H9 (cell line): Measurements from ENCODE around the gene AADACL3. TPM values are rescaled to one million over a fixed set of nuclear protein-coding genes. Genes with fewer than 3 reads are reported as not detected.

Source experiments
- DNase-seq: peaks from one replicate; pipeline ENCODE4 v3.0.0-alpha.2; 2017
- H2AFZ ChIP-seq: one replicate; pipeline ENCODE4 v1.6.1; 2013; ENCODE audit warnings: mild to moderate bottlenecking, low read length, control low read depth, moderate library complexity
- H2AK5ac ChIP-seq: 2 replicates; pipeline ENCODE4 v1.6.1; 2013; ENCODE audit warnings: low read length, control low read depth, mixed read lengths; ENCODE audit not compliant: insufficient read length
- H2BK120ac ChIP-seq: one replicate; pipeline ENCODE4 v1.6.1; 2013; ENCODE audit warnings: low read depth, mild to moderate bottlenecking, low read length, control low read depth, inconsistent platforms; ENCODE audit not compliant: poor library complexity, severe bottlenecking
- H2BK12ac ChIP-seq: 2 replicates; pipeline ENCODE4 v1.6.1; 2013; ENCODE audit warnings: low read length, control low read depth, mixed read lengths, low read depth; ENCODE audit not compliant: insufficient read length
- H2BK15ac ChIP-seq: 2 replicates; pipeline ENCODE4 v1.6.1; 2013; ENCODE audit warnings: low read depth, low read length, control low read depth
- H2BK20ac ChIP-seq: one replicate; pipeline ENCODE4 v1.6.1; 2013; ENCODE audit warnings: low read depth, mild to moderate bottlenecking, low read length, control low read depth, inconsistent platforms; ENCODE audit not compliant: poor library complexity, severe bottlenecking
- H2BK5ac ChIP-seq: 2 replicates; pipeline ENCODE4 v1.6.1; 2013; ENCODE audit warnings: low read length, control low read depth, mixed read lengths; ENCODE audit not compliant: insufficient read length
- H3K14ac ChIP-seq: 2 replicates; pipeline ENCODE4 v1.6.1; 2013; ENCODE audit warnings: low read length, control low read depth; ENCODE audit not compliant: insufficient read depth
- H3K18ac ChIP-seq: 2 replicates; pipeline ENCODE4 v1.6.1; 2013; ENCODE audit warnings: low read depth, mild to moderate bottlenecking, mixed read lengths, low read length, control low read depth; ENCODE audit not compliant: insufficient read length
- H3K23ac ChIP-seq: 2 replicates; pipeline ENCODE4 v1.6.1; 2013; ENCODE audit warnings: low read length, control low read depth, mixed read lengths, low read depth; ENCODE audit not compliant: insufficient read length
- H3K23me2 ChIP-seq: 2 replicates; pipeline ENCODE4 v1.6.1; 2013; ENCODE audit warnings: low read depth, mild to moderate bottlenecking, mixed read lengths, low read length, control low read depth; ENCODE audit not compliant: insufficient read length, poor library complexity, severe bottlenecking
- H3K27ac ChIP-seq: 2 replicates; pipeline ENCODE4 v1.5.1; 2013; ENCODE audit warnings: low read length, control low read depth, mixed read lengths, low read depth; ENCODE audit not compliant: insufficient read length
- H3K27me3 ChIP-seq: 2 replicates; pipeline ENCODE4 v1.6.1; 2013; ENCODE audit warnings: low read length, control low read depth, inconsistent platforms; ENCODE audit not compliant: insufficient read depth
- H3K4ac ChIP-seq: 2 replicates; pipeline ENCODE4 v1.6.1; 2013; ENCODE audit warnings: low read depth, mild to moderate bottlenecking, control low read depth, inconsistent platforms, low read length, moderate library complexity
- H3K4me1 ChIP-seq: 2 replicates; pipeline ENCODE4 v1.6.1; 2013; ENCODE audit warnings: low read length, control low read depth, inconsistent platforms; ENCODE audit not compliant: insufficient read depth
- H3K4me2 ChIP-seq: 2 replicates; pipeline ENCODE4 v1.6.1; 2013; ENCODE audit warnings: low read length, control low read depth, mixed read lengths; ENCODE audit not compliant: insufficient read length, insufficient read depth
- H3K56ac ChIP-seq: 2 replicates; pipeline ENCODE4 v1.6.1; 2013; ENCODE audit warnings: low read depth, mild to moderate bottlenecking, mixed read lengths, low read length, control low read depth; ENCODE audit not compliant: insufficient read length
- H3K79me1 ChIP-seq: 2 replicates; pipeline ENCODE4 v1.6.1; 2013; ENCODE audit warnings: low read depth, mild to moderate bottlenecking, moderate library complexity, low read length, control low read depth, inconsistent platforms; ENCODE audit not compliant: insufficient read depth, poor library complexity, severe bottlenecking
- H3K79me2 ChIP-seq: 2 replicates; pipeline ENCODE4 v1.6.1; 2013; ENCODE audit warnings: low read length, control low read depth, inconsistent platforms; ENCODE audit not compliant: insufficient read depth
- H3K9ac ChIP-seq: 2 replicates; pipeline ENCODE4 v1.6.1; 2013; ENCODE audit warnings: low read length, control low read depth, mixed read lengths; ENCODE audit not compliant: insufficient read length; ENCODE audit errors: extremely low read depth
- H3K9me3 ChIP-seq: one replicate; pipeline ENCODE4 v1.6.1; 2013; ENCODE audit warnings: low read depth, low read length, inconsistent platforms; ENCODE audit not compliant: control insufficient read depth
- H3T11ph ChIP-seq: one replicate; pipeline ENCODE4 v1.6.1; 2013; ENCODE audit warnings: mild to moderate bottlenecking, low read length, control low read depth, inconsistent platforms
- H4K20me1 ChIP-seq: one replicate; pipeline ENCODE4 v1.6.1; 2013; ENCODE audit not compliant: control insufficient read depth, insufficient read length, insufficient read depth
- H4K5ac ChIP-seq: 2 replicates; pipeline ENCODE4 v1.6.1; 2013; ENCODE audit warnings: low read depth, mild to moderate bottlenecking, mixed read lengths, low read length, control low read depth; ENCODE audit not compliant: insufficient read length
- H4K8ac ChIP-seq: replicated peaks from 2 replicates; pipeline ENCODE4 v1.6.1; 2013; ENCODE audit warnings: low read length, control low read depth, mixed read lengths, low read depth; ENCODE audit not compliant: insufficient read length
- H4K91ac ChIP-seq: 2 replicates; pipeline ENCODE4 v1.6.1; 2013; ENCODE audit warnings: low read depth, mild to moderate bottlenecking, moderate library complexity, mixed read lengths, low read length, control low read depth; ENCODE audit not compliant: insufficient read length
- H3K27ac Mint-ChIP-seq, 3 experiments: 2 replicates in 2 of 3; 3 replicates in 1 of 3; pipeline ENCODE4 v1.8.0; 2020 to 2021; ENCODE audit warnings: mixed read lengths in 3 of 3, mild to moderate bottlenecking in 1 of 3, moderate library complexity in 1 of 3
- H3K27me3 Mint-ChIP-seq: 2 replicates; pipeline ENCODE4 v1.8.0; 2021; ENCODE audit warnings: low read depth, mild to moderate bottlenecking, moderate library complexity, mixed read lengths
- H3K36me3 Mint-ChIP-seq, 3 experiments: 2 replicates in 2 of 3; 3 replicates in 1 of 3; pipeline ENCODE4 v1.8.0; 2020 to 2021; ENCODE audit warnings: low read depth in 3 of 3, mixed read lengths in 3 of 3; ENCODE audit not compliant: insufficient read depth in 1 of 3
- H3K4me1 Mint-ChIP-seq, 2 experiments: 2 replicates each; pipeline ENCODE4 v1.8.0; 2020; ENCODE audit warnings: mixed read lengths in 2 of 2
- H3K4me3 Mint-ChIP-seq, 2 experiments: 2 replicates in 1 of 2; 3 replicates in 1 of 2; pipeline ENCODE4 v1.8.0; 2020 to 2021; ENCODE audit warnings: mild to moderate bottlenecking in 2 of 2, mixed read lengths in 2 of 2, moderate library complexity in 1 of 2
- H3K9me3 Mint-ChIP-seq, 2 experiments: 2 replicates in 1 of 2; 3 replicates in 1 of 2; pipeline ENCODE4 v1.8.0; 2020; ENCODE audit warnings: mild to moderate bottlenecking in 2 of 2, mixed read lengths in 2 of 2, moderate library complexity in 1 of 2
- CTCF ChIP-seq: fragments of 200-600 bp; sonication (generic); conservative IDR thresholded peaks from 3 replicates; pipeline ENCODE4 v1.8.0; 2021; ENCODE audit warnings: antibody characterized with exemption, mild to moderate bottlenecking
- WGBS: extraction: QIAGEN DNeasy Blood & Tissue Kit; methylation state at CpG from one replicate; pipeline ENCODE4 v1.1.7; 2013; ENCODE audit warnings: missing lambda C conversion rate, low lambda C conversion rate, mixed read lengths; ENCODE audit not compliant: insufficient read length; ENCODE audit errors: extremely low coverage; 5-methylcytosine and 5-hydroxymethylcytosine counted together
- total RNA-seq: library from RNA; stranded (reverse); gene quantifications from 2 replicates; pipeline ENCODE4 v1.2.1, GENCODE V29; 2021

The AADACL3 gene
- total RNA-seq, 1 experiment from 2014 or later, result 0.22 TPM

DNA sequence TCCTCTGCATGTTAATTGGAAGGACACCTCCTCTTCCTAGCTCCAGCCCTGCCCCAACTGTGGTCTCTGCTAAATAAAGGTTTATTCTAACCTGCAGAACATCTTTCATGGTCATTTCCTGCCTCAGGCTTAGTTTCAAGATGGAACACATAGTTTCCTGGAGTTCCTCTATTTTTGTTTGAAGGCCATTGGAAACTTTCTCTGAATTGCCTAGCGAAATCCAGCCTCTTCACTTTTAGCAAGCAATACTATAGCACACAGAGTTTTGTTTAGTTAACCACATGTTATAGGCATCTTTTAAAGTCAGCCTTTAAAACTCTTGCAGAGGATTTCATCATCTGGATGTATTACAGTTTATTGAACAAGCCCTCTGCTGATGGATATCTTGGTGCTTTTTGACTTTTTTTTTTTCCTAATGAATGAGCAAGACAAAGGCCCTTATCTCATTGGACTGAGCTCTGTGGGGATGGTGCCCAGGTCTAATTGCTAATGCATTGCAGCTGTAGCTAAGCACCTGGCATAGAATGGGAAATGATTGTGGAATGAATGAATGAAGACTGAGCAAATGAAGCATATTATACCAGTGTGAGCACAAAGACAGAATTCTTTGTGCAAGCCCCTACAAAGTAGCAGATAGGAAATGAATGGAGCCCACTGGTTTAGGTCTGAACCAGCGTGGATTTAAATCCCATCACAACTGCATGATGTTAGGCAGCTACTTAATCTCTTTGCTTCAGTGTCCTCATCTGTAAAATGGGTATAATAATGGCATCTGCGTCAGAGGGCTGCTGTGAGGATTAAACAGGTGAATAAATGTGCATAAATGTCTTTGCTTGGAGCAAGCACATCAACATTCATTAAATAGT is 29.4 kb downstream of the AADACL3 start:
- H3K18ac ChIP-seq, result no peak overlapping the region
- H3K36me3 Mint-ChIP-seq, result no peaks in the 10 kb centered on the region
- no peak overlapping the region for H3K27ac ChIP-seq
- no peak overlapping the region for H3K23ac ChIP-seq
- no peak overlapping the region for H3T11ph ChIP-seq
- no peak overlapping the region for H4K91ac ChIP-seq
- peaks cover 8 to 10% of the 10 kb centered on the region in 2 experiments; a peak in 4 of 5 replicates for H3K9me3 Mint-ChIP-seq
- no peak overlapping the region for H3K14ac ChIP-seq
- no peak overlapping the region for H2BK20ac ChIP-seq
- H3K79me1 ChIP-seq, result no peaks in the 10 kb centered on the region
- H3K4me3 Mint-ChIP-seq, result no peak overlapping the region
- no peak for DNase-seq
- H2AFZ ChIP-seq, result no peak overlapping the region
- no peak overlapping the region for H2BK120ac ChIP-seq
- H3K9me3 ChIP-seq, result no peaks in the 10 kb centered on the region
- no peak overlapping the region for H3K4ac ChIP-seq
- peaks cover 2% of the 10 kb centered on the region; the same call in 1 of the 2 replicates for H3K27me3 Mint-ChIP-seq
- H2BK12ac ChIP-seq, result no peak overlapping the region
- H3K4me2 ChIP-seq, result no peak overlapping the region
- no peak overlapping the region for H4K5ac ChIP-seq
- H3K79me2 ChIP-seq, result no peaks in the 10 kb centered on the region
- no peak overlapping the region for H3K56ac ChIP-seq
- no peak overlapping the region for H3K27ac Mint-ChIP-seq
- no peaks in the 10 kb centered on the region for H3K4me1 Mint-ChIP-seq
- H3K9ac ChIP-seq, result no peak overlapping the region
- no peaks in the 10 kb centered on the region for H3K23me2 ChIP-seq
- no peaks in the 10 kb centered on the region for H3K27me3 ChIP-seq
- no CpG with 5 or more reads among the region's 3 CpGs for WGBS
- H4K8ac ChIP-seq, result no peak overlapping the region
- H4K20me1 ChIP-seq, result no peaks in the 10 kb centered on the region
- no peak overlapping the region for H2BK5ac ChIP-seq
- no peak overlapping the region for H2BK15ac ChIP-seq
- TF ChIP-seq CTCF, result no peak
- H2AK5ac ChIP-seq, result no peak overlapping the region
- H3K4me1 ChIP-seq, result no peaks in the 10 kb centered on the region
